ENCODE data around the gene NME7.

The NME7 gene

DNA sequence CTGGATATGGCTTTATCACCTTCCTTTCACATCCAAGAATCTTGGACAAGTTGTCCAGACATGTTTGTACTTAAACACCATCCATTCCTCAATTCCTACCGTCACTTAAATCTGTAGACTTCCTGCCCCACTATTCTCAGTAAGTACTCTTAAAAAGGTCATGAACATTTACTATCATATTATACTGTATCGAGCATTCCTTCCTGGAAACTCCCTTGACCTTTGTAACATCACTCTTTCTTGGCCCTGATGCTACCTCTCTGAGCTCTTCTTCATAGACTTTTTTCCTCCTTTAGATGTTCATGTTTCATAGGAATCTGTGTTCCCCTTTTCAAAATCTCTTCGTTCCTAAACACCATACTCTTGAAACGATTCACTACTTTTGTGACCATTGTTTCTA is 15.9 kb upstream of the NME7 start:
- FAIRE-seq (no peak), DNase-seq (ENCODE audit: insufficient read length, low spot score) (no peak)
- TF ChIP-seq, protein P1, sequence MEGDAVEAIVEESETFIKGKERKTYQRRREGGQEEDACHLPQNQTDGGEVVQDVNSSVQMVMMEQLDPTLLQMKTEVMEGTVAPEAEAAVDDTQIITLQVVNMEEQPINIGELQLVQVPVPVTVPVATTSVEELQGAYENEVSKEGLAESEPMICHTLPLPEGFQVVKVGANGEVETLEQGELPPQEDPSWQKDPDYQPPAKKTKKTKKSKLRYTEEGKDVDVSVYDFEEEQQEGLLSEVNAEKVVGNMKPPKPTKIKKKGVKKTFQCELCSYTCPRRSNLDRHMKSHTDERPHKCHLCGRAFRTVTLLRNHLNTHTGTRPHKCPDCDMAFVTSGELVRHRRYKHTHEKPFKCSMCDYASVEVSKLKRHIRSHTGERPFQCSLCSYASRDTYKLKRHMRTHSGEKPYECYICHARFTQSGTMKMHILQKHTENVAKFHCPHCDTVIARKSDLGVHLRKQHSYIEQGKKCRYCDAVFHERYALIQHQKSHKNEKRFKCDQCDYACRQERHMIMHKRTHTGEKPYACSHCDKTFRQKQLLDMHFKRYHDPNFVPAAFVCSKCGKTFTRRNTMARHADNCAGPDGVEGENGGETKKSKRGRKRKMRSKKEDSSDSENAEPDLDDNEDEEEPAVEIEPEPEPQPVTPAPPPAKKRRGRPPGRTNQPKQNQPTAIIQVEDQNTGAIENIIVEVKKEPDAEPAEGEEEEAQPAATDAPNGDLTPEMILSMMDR (IDR thresholded peaks at IDR 0.05; ENCODE audit: insufficient read depth, missing control alignments): no peak

DNA sequence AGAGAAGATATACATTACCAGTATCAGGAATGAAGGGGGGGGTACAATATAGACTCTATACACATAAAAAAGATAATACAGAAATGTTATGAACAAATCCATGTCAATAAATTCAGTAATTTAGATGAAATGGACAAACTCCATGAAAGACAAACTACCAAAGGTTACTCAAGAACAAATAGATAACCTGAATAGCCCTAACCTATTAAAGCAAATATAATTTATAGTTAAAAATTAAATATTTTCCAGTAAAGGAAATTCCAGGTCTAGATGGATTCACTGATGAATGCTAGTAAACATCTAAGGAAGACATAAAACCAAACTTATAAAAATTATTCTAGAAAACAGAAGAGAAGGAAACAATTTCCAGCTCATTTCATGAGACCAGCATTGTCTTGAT is 13.6 kb upstream of the NME7 start:
- TF ChIP-seq, protein P1 (IDR thresholded peaks at IDR 0.05; ENCODE audit: insufficient read depth, missing control alignments): no peak
- no peak for DNase-seq (ENCODE audit: insufficient read length, low spot score)
- no peak for FAIRE-seq

DNA sequence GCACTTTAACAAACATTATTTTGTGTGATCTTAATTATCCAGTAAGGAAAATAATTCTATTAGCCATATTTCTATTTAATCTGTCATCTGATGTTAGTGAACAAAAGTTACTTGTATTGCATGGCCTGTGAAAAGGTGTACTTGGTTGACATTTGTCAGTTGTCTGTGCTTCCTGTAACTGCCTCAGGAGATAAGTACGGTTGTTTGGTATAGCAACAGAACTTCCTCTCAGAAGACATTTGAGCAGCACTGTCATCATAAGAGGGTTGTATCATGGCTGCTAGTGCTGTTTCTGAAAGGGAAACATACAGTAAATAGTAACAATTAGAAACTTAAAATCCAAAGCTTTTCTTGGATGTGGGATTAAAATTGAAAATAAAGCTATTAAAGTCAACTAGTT is 3.8 kb upstream of the NME7 start:
- TF ChIP-seq, protein P1 (IDR thresholded peaks at IDR 0.05; ENCODE audit: insufficient read depth, missing control alignments): no peak
- FAIRE-seq (peak; percentile 6), DNase-seq (ENCODE audit: insufficient read length, low spot score) (no peak)

- TF ChIP-seq, protein P1 (IDR thresholded peaks at IDR 0.05; ENCODE audit: insufficient read depth, missing control alignments): no peak
- FAIRE-seq (no peak), DNase-seq (ENCODE audit: insufficient read length, low spot score) (no peak)
These were observed 791 bp upstream of the NME7 start for GRCh38 chr1:169368406-169368769.

DNA sequence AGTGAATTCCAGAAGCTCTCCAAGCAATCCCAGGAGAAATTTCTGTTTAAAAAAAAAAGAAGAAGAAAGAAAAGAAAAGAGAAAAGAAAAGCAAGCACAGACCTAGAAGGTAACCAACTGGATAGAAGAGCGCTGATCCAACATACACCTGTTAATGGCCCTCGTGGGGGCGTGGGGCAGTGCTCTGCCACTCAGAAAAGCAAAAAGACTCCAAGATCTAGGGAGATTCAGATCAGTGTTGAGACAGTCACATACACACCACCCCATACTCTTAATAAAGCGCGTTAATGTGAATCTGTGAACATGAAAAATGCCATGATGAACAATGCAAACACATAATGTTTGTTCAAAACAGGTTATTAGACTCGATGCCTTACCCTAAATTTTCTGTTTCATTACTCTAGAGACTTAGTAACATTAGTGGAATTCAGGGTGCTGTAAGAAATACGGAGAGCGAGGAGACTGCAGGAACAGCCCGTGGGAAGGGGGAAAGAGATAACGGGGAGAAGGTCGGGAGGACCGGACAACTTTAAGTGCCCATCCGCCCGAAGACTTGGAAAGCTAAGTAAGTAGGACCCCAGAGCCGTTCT is 406 bp downstream of the NME7 start:
- FAIRE-seq: no peak
- TF ChIP-seq, protein P1 (IDR thresholded peaks at IDR 0.05; ENCODE audit: insufficient read depth, missing control alignments): no peak

GRCh38 chr1:169364948-169365347 is 2.6 kb downstream of the NME7 start:
- FAIRE-seq (no peak), DNase-seq (ENCODE audit: insufficient read length, low spot score) (no peak)
- TF ChIP-seq, protein P1 (IDR thresholded peaks at IDR 0.05; ENCODE audit: insufficient read depth, missing control alignments): no peak

More for the DNA sequence above, 406 bp downstream of the NME7 start:
- no peak for DNase-seq (ENCODE audit: insufficient read length, low spot score)

GRCh38 chr1:169363046-169363730 is 4.4 kb downstream of the NME7 start:
- DNase-seq (ENCODE audit: insufficient read length, low spot score) (no peak), FAIRE-seq (no peak)
- TF ChIP-seq, protein P1 (IDR thresholded peaks at IDR 0.05; ENCODE audit: insufficient read depth, missing control alignments): no peak
